Inflammatory macrophage treated with lipopolysaccharide for 4 hours (primary cell): ENCODE data around the gene TP73.

ENCODE experiments used
- DNase-seq: peaks from one replicate; pipeline ENCODE4 v3.0.0-alpha.2; 2020

TP73 gene

GRCh38 chr1:3654549-3655281 is 2.4 kb downstream of the TP73 start:
- no peak for DNase-seq

- no peak for DNase-seq
Observed at GRCh38 chr1:3656450-3657095, 4.3 kb downstream of the TP73 start.

DNA sequence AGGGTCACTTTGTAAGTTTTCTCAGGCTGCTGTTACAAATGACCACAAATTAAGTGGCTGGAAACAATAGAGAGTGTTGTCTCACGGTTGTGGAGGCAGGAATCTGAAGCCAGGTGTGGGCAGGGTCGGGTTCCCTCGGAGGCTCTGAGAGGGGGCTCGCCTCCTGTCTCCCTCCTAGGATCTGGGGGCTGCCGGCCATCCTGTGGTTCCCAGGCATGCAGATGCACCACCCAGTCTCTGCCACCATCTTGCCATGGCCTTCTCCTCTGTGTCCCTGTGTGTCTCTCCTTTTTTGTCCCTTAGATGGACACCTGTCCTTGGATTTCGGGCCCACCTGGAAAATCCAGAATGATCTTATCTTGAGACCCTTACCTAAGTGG is 4.8 kb downstream of the TP73 start:
- DNase-seq: no peak

DNA sequence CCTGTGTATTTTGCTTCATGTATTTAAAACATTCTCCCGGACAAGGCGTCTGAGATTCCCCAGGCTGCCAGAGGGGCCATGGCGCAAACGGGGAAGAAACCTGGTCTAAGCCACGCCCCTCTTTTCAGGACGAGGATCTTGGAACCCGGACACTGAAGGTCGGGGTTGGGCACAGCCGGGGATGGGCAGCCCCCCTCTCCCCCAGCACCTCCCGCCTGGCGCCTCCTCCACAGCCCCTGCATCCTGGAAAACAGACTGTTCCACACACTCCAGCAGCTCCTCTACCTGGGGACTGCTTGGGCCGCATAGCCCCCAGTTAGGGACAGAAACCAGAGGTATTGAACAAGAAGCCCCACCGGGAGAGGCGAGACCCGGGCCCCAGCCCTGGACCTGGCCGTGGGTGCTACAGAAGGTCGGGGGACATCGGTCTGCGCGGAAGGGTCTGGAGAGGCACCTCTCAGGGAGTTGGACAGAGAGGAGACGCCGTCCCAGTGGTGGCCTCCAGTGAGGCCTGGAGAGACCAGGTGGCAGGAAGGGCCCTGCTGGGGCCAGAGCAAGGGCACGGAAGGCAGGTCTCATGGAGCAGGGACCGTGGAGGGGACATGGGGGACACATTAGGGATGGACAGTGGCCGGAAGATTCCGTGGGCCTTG is 5.4 kb downstream of the TP73 start:
- DNase-seq: no peak

- DNase-seq: no peak
Observed at GRCh38 chr1:3658231-3658615, 5.9 kb downstream of the TP73 start.

DNA sequence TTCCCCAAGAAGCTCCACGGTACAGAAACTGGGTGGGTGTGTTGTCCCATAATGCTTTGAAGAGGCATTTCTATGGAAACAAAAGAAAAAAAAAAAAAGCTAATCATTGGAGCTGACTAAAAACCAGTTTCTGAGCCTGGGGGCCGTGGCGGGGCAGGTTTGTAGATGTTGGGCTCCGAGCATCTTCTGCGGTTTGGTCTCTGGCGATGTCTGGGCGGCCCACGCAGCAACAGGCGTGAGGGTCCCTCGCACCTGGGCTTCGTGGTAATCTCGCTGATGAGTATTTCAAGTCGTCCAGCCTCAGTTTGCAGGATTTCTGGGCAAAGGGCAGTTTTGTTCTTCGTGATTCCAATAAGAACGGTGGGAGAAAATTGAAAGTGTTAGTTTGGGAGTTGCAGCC is 6.8 kb downstream of the TP73 start:
- DNase-seq: no peak

DNA sequence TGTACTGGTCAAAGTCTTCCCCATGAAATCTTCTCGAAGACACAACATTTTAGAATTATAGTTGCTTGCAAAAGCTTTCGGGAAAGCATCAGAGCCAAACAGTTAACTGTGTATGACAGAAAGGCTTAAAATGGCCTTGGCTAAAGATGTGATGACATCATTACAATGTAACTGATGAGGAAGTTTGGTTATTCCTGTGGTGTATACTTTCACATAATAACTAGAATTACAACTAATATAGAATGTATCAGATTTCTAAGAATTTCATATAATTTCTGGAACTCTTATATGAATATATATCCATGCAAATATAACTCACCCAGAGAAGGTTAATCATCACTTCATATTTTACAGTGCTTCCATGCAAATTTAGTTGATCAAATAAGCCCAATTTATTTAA is 8.4 kb downstream of the TP73 start:
- DNase-seq: peak; percentile 50

- no peak for DNase-seq
Observed at GRCh38 chr1:3661631-3662030, 9.3 kb downstream of the TP73 start.

DNA sequence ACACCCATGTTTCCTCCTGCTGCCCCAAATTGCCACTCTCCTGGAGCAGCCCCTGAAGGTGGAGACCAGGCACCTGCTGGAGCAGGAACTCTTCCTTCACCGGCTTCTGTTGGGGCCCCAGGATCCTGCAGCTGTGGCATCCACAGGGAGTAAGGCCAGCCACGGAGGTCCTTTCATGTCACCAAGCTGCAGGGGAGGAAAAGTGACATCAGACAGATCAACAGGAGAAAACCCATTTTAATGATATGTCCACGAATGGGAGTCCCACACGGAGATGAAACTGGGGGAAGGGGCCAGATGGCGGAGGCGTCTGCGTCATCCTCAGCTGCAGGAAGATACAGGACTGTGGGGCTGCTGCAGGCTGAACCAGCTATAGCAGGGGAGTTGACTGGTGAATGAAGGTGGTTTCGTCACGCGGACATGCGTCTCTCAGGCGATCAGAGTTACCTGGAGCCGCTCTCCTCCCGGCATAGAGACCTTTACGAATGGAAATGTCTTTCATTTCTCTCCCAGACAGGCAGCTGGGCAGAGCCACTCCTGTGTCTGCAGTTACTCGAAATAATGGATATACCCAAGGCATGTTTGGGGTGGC is 9.9 kb downstream of the TP73 start:
- DNase-seq: no peak

- DNase-seq: no peak
Observed at GRCh38 chr1:3663999-3664699, 11.8 kb downstream of the TP73 start.

DNA sequence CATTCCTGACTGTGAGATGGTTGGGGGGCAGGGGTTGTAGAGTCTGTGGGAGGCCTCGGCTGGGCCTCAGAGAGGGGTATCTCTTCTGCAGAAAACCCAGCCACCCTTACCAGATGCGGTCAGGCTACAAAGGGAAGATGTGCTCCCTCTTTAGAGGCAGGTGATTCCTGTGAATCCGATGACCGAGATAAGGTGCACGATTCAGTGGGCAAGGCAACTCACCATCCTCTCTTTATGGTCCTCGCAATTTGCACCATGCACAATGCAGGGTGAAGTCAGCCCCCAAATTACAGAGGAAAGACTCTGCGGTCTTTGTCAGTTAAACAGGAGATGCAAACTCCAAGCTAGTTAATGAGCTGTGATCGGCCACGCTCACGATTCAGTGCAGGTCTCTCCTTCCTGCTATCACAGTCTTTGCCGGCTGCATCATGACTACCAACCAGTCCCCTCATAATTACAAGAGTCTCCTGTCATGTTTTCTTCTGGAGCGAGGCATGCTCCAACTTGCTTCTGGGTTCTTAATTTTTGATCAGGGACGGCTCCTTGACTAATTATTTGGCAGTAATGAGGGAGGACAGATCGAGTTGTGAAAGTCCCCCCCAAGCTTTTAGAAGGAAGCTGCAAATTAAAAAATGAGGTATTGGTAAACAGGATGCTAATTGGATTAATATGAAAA is 12.5 kb downstream of the TP73 start:
- DNase-seq: no peak

DNA sequence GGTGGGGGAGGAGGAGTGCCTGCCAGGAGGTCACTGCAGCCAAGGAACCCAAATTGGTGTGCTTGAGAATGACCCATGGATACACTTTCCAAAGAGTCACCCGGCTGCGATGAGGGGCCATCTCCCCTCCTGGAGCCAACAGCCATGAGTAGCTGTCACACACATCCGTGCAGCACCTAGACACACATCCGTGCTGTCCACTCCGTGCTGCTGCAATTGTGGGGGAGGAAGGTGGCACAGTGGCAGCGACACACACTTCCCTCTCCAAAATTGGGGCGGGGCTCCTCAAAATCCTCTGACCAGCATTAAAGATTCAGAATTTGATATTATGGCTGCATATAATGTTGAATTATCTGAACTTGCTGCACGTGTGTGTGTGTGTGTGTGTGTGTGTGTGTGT is 15.8 kb downstream of the TP73 start:
- no peak for DNase-seq

GRCh38 chr1:3668585-3669300 is 16.4 kb downstream of the TP73 start:
- DNase-seq: peak; percentile 79

DNA sequence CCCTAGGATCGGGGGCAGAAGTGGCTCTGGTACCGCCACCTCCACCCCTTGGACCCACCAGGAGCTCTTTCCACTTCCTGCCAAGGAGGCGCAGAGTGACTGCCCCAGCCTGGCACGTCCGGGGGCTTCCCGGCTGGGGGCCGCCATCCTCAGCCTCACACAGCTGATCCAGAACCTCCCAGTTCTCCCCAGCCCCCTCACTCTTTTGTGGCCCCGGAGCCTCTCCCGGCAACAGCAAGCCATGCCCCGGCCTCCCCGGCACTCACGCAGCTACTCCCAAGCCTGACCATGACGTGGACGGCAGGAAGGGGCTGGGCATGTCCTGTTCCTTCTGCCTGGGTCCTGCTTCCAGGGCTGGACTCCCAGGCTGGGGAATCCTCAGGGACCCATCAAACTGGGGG is 17.1 kb downstream of the TP73 start:
- no peak for DNase-seq

- no peak for DNase-seq
Observed at GRCh38 chr1:3669971-3670431, 17.7 kb downstream of the TP73 start.

DNA sequence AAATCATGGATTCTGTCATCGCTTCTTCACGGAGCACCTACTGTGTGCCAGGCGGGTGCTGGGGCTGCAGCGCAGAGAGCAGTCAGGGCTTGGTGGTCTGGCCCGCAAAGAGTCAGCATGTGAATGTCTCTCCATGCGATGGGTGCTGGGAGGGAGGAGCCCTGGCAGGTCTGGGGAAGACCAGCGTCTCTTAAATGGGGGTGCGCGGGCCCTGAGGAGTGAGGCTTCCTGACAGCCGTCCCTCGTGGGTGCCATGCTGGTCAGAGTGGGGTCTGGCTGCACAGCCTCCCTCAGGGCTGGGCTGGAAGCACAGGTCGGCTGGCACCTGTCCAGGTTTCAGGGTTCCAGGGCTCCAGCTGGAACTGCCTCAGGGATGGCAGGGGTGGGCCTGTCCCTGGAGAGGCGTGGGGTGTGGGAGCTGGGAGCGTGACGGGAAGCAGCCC is 18.5 kb downstream of the TP73 start:
- no peak for DNase-seq

DNA sequence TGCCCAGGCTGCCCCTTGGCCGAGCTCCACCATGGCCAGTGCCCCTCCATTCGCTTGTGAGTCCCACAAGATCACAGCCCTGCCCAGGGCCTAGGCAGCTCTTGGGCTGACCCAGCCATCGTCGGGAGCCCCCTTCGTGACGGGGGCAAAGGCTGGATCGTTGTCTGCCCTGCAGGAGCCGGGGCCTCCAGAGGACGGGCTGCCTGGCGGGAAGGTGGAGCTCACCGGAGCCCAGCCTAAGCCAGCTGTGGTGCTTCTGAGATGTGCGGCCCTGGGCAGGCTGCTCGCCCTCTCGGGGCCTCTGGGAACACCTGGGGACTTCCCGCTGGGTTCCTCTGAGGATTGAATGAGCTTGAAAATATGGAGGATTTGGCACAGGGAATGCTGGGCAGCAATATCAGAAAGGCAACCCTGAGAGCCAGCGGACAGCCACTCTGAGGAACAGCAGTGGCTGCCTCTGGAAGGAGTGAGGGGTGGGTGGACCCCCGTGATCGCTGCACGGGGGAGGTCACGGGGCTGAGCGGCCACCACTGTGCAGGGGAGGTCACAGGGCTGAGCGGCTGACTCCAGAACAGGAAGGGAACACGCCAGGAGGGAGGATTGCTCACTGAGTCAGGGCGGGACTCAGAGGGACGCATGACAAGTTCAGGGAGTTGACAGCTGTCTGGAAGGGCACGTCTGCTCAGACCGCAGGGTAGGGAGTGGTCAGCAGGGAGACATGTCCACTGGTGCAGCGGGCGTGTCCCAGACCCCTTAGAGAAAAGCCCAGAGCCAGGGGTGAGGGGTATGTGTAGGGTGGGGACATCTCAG is 19.3 kb downstream of the TP73 start:
- DNase-seq: peak; percentile 40

- no peak for DNase-seq
Observed at GRCh38 chr1:3672231-3672970, 20.1 kb downstream of the TP73 start.

DNA sequence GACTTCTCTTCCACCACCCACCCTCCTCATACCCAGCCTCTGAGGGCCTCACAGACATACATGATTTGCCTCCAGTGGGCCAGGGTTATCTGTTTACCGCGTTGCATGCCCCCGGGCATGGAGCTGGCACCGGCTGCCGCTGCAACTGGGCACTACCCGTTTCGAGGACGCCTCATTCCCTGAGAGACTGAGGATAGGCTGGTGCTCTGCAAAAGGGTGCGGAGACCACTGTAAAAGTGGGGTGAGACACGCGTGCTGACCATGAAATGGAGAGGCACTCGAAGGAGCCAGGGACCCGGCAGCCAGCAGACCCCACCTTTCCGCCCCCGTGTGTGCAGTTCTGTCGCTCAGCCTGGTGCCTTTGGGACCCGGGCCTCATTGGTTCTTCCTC is 20.6 kb downstream of the TP73 start:
- no peak for DNase-seq

- peak; percentile 10 for DNase-seq
Observed at GRCh38 chr1:3673381-3674099, 21.2 kb downstream of the TP73 start.
